Activated T-cell treated with anti-CD3 and anti-CD28 coated beads, Interleukin-2, amount 50 U/mL, for 4 hours (primary cell): ENCODE data around the gene ATP6AP1. TPM values are rescaled to one million over a fixed set of nuclear protein-coding genes. Genes with fewer than 3 reads are reported as not detected.

ENCODE experiments used
- total RNA-seq, 3 donors: library from RNA; stranded (reverse); gene quantifications; one replicate each; pipeline ENCODE4 v1.2.1, GENCODE V29; 2021

The ATP6AP1 gene
- total RNA-seq, 3 donors from 2014 or later: 33.7 to 42.2 (median 40.8) TPM

Other genes with a start within 250 kb of the ATP6AP1 start
- gene OPN1MW, start 246.1 kb upstream of the ATP6AP1 start, total RNA-seq: not detected
- not detected for gene OPN1MW2, start 208.9 kb upstream of the ATP6AP1 start, total RNA-seq
- not detected for gene OPN1MW3, start 171.1 kb upstream of the ATP6AP1 start, total RNA-seq
- not detected for gene TEX28, start 133.6 kb upstream of the ATP6AP1 start, total RNA-seq
- not detected for gene TKTL1, start 132.9 kb upstream of the ATP6AP1 start, total RNA-seq
- gene FLNA, start 54.0 kb upstream of the ATP6AP1 start, total RNA-seq: 100 to 1,000 TPM; 765 to 924 (median 866) TPM
- 100 to 1,000 TPM; 107 to 113 (median 111) TPM for gene EMD, start 49.4 kb upstream of the ATP6AP1 start, total RNA-seq
- 1,000 to 10,000 TPM; 3,297 to 3,503 (median 3,452) TPM for gene RPL10, start 30.3 kb upstream of the ATP6AP1 start, total RNA-seq
- 1 to 10 TPM; 4.0 to 7.3 (median 5.1) TPM for gene DNASE1L1, start 19.4 kb upstream of the ATP6AP1 start, total RNA-seq
- gene TAFAZZIN, start 17.1 kb upstream of the ATP6AP1 start, total RNA-seq: 10 to 100 TPM; 37.9 to 39.3 (median 38.2) TPM
- 100 to 1,000 TPM; 107 to 126 (median 116) TPM for gene GDI1, start 8.5 kb downstream of the ATP6AP1 start, total RNA-seq
- 10 to 100 TPM; 60.2 to 61.9 (median 61.6) TPM for gene FAM50A, start 15.5 kb downstream of the ATP6AP1 start, total RNA-seq
- 10 to 100 TPM; 26.6 to 33.8 (median 27.6) TPM for gene PLXNA3, start 29.6 kb downstream of the ATP6AP1 start, total RNA-seq
- gene LAGE3, start 50.6 kb downstream of the ATP6AP1 start, total RNA-seq: 10 to 100 TPM; 76.1 to 89.9 (median 88.1) TPM
- 10 to 100 TPM; 51.5 to 63.2 (median 59.1) TPM for gene UBL4A, start 57.9 kb downstream of the ATP6AP1 start, total RNA-seq
- 10 to 100 TPM; 31.3 to 32.0 (median 31.9) TPM for gene SLC10A3, start 62.0 kb downstream of the ATP6AP1 start, total RNA-seq
- 10 to 100 TPM; 30.4 to 40.7 (median 30.8) TPM for gene FAM3A, start 87.6 kb downstream of the ATP6AP1 start, total RNA-seq
- gene G6PD, start 118.2 kb downstream of the ATP6AP1 start, total RNA-seq: 100 to 1,000 TPM; 101 to 105 (median 102) TPM
- 10 to 100 TPM; 44.3 to 51.6 (median 45.3) TPM for gene IKBKG, start 118.9 kb downstream of the ATP6AP1 start, total RNA-seq
- not detected for gene CTAG1A, start 156.5 kb downstream of the ATP6AP1 start, total RNA-seq
- not detected for gene CTAG1B, start 190.6 kb downstream of the ATP6AP1 start, total RNA-seq
- gene CTAG2, start 224.9 kb downstream of the ATP6AP1 start, total RNA-seq: 1 to 10 TPM in 1 of 3 donors, not detected in 2; 6.1 TPM